ENCODE measurements around the gene IFT81. TPM values are rescaled to one million over a fixed set of nuclear protein-coding genes. Genes with fewer than 3 reads are reported as not detected.

The IFT81 gene
- total and polyA plus RNA-seq, 2 donors from 2014 or later: 6.5 to 16.6 TPM

- Histone ChIP-seq H3K36me3 (ENCODE audit: control insufficient read depth in 2 of 3, insufficient read depth in 3 of 3, low read length in 3 of 3) (no peaks in the 10 kb centered on the region), H3K27me3 (ENCODE audit: control insufficient read depth, insufficient read depth, low read length) (no peaks in the 10 kb centered on the region), H3K4me3 (ENCODE audit: low read length in 3 of 3) (no peak overlapping the region), H3K9me3 (ENCODE audit: control insufficient read depth in 2 of 3, insufficient read depth in 1 of 3, low read length in 3 of 3) (no peaks in the 10 kb centered on the region), H3K4me1 (ENCODE audit: control insufficient read depth in 2 of 3, insufficient read depth in 2 of 3, low read depth in 1 of 3, low read length in 3 of 3) (no peaks in the 10 kb centered on the region), H3K27ac (ENCODE audit: low read depth in 2 of 2, low read length in 2 of 2) (no peak overlapping the region), H3K9ac (ENCODE audit: low read length in 3 of 3) (no peak overlapping the region)
- TF ChIP-seq CTCF (IDR thresholded peaks at IDR 0.05; ENCODE audit: borderline replicate concordance, extremely low read depth, insufficient read depth): no peak
- intact Hi-C loops (cut with DNase I): no loop called here
- DNase-seq (no peak), FAIRE-seq (no peak)
Measured at GRCh38 chr12:110117956-110118685, 6.0 kb upstream of the IFT81 start.

DNA sequence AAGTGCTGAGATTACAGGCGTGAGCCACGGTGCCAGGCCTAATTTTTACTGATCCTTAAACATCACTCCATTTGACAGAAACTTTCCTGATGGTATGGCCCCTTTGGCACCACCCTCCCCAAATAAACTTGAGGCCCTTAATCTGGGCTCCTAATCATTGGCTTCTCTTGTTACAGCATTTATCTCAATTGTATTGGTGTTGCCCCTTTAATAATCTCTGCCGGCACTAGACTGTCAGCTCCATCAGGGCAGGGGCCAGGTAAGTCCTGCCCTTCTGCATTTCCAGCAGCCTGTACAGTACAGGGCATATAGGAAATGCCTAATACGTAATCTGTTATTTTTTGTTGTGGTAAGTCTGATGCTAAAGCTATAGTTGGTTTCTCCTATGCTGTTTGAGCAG lies 1.2 kb upstream of the IFT81 start:
- no peak for FAIRE-seq
- no peak for DNase-seq
- intact Hi-C loops (cut with DNase I): no loop called here
- no peak for TF ChIP-seq CTCF (IDR thresholded peaks at IDR 0.05; ENCODE audit: borderline replicate concordance, extremely low read depth, insufficient read depth)
- Histone ChIP-seq H3K36me3 (ENCODE audit: control insufficient read depth in 2 of 3, insufficient read depth in 3 of 3, low read length in 3 of 3) (no peaks in the 10 kb centered on the region), H3K27me3 (ENCODE audit: control insufficient read depth, insufficient read depth, low read length) (no peaks in the 10 kb centered on the region), H3K4me3 (ENCODE audit: low read length in 3 of 3) (no peak overlapping the region), H3K9ac (ENCODE audit: low read length in 3 of 3) (no peak overlapping the region), H3K4me1 (ENCODE audit: control insufficient read depth in 2 of 3, insufficient read depth in 2 of 3, low read depth in 1 of 3, low read length in 3 of 3) (peaks cover 0 to 2% (median 0%) of the 10 kb centered on the region in 3 donors), H3K27ac (ENCODE audit: low read depth in 2 of 2, low read length in 2 of 2) (no peak overlapping the region), H3K9me3 (ENCODE audit: control insufficient read depth in 2 of 3, insufficient read depth in 1 of 3, low read length in 3 of 3) (no peaks in the 10 kb centered on the region)

- peaks cover 0 to 2% (median 0%) of the 10 kb centered on the region in 3 donors for H3K36me3 ChIP-seq (ENCODE audit: control insufficient read depth in 2 of 3, insufficient read depth in 3 of 3, low read length in 3 of 3)
- intact Hi-C loops (cut with DNase I): no loop called here
- H3K4me3 ChIP-seq (ENCODE audit: low read length in 3 of 3): peak overlapping the region in 1 of 3 donors; percentile 6
- DNase-seq (no peak), FAIRE-seq (no peak)
- no peaks in the 10 kb centered on the region for H3K27me3 ChIP-seq (ENCODE audit: control insufficient read depth, insufficient read depth, low read length)
- no peak overlapping the region for H3K9ac ChIP-seq (ENCODE audit: low read length in 3 of 3)
- no peak for TF ChIP-seq CTCF (IDR thresholded peaks at IDR 0.05; ENCODE audit: borderline replicate concordance, extremely low read depth, insufficient read depth)
- H3K27ac ChIP-seq (ENCODE audit: low read depth in 2 of 2, low read length in 2 of 2): no peak overlapping the region
- H3K9me3 ChIP-seq (ENCODE audit: control insufficient read depth in 2 of 3, insufficient read depth in 1 of 3, low read length in 3 of 3): no peaks in the 10 kb centered on the region
- H3K4me1 ChIP-seq (ENCODE audit: control insufficient read depth in 2 of 3, insufficient read depth in 2 of 3, low read depth in 1 of 3, low read length in 3 of 3): peaks cover 0 to 2% (median 0%) of the 10 kb centered on the region in 3 donors
Measured at GRCh38 chr12:110123919-110124268, 263 bp upstream of the IFT81 start.

Data from kidney (tissue), 14 donors.